ENCODE results near the gene PTPN13.

Gene PTPN13

DNA sequence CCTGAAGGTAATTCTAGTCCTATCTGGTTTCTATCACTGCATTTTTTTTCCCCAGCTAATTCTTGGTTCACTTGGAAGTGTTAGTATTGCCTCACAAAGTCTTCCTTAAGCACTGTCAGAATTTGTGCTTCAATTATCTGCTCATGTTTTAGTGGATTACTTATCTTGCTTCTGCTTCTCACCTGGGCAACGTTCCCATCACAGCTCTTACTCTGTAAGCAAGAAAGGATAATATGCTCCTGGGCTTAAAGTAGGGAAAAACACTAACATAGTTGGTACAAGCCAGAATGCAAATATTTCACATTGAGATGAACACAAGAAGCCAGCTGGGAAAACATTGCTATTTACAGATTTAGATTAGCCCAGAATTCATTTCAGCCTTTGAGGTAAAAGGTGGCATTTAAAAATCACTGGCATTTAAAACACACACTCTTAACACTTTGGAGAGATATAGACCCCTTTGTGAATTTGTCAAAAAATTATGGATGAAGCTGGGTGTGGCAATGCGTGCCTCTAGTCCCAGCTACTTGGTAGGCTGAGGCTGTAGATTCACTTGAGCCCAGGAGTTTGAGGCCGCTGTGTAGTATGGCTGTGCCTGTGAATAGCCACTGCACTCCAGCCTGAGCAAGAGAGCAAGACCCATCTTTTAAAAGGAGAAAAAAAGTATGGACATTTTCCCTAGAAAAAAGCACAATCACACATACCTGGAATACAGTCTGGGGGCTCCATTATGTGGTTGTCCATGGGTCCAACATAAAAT lies 6.6 kb upstream of the PTPN13 start:
- DNase-seq, result peak; percentile 29

DNA sequence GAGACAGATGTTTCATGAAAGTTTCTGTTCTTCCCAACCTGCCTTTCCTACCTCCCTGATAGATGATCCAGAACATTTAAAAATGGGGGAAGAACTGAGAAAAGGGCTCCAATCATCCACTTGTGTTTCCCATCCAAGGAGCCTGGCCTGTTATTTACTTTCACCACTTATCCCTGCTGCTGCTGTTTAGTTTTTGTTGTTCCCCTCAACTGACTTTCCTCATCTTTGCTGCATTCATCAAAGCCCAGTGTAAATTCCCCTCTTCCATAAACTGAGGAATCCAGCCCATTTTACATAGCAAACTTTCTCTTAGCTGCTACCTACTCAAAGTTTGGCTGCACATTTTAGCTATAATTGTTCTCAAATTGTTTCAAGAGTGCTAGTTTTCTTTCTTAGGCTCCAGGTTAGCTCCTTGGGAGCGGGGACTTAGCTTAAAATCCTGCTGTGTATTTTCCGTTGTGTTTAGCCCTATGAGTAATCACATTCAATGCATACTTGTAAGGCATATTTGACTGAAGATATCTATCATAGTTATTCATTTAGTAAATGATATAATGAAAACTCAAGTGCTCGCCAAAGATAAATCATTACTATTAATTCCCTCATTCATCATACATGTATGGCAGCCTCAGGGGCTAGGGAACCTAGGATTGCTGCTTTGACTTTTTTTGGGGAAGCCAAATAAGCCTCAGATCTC lies 1.4 kb upstream of the PTPN13 start:
- peak; percentile 41 for DNase-seq

DNA sequence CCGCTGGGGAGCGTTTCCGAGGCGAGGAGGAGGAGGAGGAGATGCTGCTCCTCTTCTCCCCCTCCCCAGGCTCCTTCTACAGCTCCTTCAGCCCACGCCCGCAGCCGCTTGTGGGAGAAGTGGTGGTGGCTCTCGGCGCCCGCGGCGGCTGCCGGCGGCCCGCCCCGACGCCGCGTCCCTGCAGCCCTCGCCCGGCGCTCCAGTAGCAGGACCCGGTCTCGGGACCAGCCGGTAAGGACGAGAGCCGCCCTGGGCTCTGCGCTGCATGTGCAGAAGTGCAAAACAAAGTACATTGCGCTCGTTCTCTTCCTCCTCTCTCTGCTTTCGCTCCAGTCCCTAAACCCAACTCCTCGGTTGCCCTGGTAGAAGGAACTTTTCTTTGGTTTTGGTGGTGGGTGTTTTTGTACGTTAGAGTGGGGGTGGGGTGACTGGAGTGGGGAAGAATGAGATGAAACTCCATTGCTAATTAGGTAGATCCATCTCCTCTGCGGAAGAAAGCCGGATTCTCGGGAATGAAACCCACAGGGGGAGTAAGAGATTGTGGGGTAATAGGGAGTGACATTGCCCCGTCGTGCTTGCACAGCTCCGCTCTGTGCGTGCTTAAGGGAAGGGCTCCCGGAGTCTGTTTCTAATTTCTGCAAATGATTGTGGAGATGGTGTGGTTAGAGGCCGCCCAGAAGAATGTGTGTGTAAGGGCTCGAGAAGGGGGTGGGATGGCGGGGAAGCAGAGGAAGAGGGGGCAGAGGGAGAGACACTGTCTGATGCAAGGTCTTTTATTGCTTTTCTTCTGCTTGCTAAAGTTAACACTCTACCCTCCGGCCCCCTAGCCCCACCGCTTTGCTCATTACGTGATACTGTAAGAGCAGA lies 677 bp downstream of the PTPN13 start:
- DNase-seq, result peak; percentile 76

DNA sequence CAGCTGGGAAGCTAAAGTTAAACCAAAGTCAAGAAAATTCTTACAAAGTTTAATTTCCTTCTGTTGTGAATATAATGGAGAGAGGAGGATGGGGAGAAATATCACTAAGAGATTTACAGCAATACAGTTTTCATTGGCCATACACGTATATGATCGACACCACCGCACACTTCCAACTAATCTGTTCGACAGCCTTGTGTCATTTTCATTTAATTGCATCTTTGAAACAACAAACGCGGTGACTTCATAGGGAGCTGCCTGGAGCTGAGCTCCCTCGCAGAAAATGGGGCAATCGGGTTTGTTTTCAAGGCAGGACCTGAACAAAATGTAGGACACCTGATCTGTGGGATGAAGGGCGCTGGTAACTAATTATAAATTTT lies 1.3 kb downstream of the PTPN13 start:
- peak; percentile 60 for DNase-seq

DNA sequence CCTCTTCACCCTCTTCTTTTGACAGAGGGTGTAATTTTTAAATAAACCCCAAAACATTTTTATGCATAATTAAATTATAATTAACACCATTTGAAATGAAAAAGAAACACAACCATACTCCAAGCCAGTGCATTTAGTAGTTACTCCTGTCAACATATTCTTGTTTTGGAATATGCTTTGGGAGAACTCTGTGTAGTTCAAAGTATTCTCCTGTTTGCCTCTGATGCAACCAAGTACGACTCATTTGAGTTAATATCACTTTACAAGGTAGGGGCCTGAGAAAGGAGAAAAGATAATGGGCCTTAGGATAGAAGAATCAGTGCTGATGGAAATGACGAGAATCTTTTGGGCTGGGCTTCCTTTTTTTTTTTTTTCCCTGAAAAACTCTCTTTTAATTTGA lies 2.7 kb downstream of the PTPN13 start:
- no peak for DNase-seq

DNA sequence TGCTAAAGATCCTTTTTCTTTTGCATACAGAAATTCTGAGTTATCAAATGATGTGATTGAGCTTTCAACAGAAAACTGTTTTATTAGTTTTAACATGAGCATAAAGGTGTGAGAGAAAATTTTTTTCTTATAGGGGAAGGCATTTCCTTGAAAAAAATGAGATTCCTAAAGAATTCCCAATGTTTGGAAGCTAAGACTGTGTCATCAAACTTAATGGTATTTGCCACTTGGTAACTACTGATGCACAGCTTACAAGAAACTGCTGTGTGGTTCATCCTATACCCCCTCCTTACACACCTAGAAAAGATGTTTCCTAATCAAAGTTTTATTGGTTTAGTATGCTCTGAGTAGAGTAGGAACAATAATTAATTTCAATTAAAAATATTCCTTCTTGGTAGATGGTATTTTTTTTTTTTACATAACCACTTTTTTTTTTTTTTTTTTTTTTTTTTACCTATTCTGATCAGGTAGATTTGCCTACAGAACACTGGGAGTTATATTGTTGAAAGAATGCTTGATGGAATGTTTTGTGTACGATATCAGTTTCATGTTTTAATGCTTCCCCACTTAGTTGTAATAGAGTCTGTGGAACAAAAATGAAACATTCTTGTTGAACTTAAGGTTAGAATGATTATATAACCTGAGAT lies 6.0 kb downstream of the PTPN13 start:
- DNase-seq, result peak; percentile 30

DNA sequence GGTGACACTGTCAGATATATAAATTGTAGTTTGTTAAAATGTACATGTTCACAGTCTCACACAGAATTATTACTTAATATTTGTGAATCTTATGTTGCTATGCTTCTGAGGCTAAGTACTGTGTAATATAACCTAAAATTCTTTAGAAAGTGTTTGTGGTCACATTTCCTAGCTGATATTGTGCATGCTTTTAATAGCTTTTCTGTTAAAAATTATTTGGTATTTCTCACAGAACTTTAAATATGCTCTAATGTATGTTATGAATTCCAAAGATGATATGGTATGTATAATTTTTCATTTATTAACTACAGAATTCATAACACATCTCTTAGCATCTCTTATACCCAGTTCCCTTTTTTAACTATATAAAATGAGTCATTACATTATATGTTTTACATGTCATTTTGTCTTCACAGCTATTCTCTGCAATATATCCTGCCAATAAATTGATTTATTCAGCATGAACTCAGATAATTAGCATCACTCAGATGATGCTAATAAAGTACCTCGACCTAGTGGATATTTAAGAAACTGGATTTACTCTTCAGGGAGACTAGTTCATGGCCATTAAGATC lies 9.3 kb downstream of the PTPN13 start:
- no peak for DNase-seq

DNA sequence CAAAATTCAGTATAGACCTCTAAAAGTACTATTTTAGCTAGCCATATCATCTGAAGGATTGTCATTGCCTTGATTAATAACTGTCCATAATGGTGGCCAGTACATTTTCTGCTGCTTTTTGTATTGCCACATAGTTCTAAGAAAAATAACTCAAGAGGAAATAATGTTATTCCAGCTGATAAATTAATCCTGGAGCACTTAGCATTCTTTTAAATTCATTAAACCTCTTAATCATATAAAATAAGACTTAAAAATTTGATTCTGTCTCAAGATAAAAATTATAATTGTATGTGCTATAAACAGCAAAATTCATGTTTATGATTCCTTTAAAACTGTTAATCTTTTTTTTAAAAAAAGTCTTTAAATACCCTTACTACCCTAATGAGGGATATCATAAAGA lies 12.7 kb downstream of the PTPN13 start:
- no peak for DNase-seq

DNA sequence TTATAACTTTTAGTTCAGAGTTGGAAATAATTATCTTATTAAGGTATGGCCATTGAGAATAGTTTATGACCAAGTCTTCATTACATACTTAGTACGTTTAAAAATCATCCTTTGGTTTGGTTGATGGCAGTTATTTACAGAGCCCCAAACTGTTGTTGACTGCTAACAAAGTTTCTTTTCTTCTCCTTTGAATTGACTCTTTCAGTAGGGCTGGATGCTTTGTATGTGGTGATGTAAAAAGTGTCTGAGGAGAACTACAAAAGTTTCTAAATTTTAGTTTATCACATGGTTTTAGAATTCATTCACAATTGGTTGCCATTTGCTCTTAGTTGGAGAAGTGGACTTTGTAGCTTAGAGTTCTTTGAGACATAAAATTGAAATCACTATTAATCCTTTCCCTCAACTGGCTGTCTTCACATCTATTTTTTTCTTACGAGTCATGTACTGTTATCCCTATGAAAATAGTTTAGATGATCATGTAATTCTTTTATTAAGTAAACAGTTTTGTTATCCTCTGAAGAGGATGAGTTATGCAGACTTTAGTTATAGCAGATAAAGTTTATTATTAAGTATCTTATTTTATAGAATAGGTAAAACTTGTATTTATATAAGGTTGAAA lies 14.8 kb downstream of the PTPN13 start:
- DNase-seq, result no peak

DNA sequence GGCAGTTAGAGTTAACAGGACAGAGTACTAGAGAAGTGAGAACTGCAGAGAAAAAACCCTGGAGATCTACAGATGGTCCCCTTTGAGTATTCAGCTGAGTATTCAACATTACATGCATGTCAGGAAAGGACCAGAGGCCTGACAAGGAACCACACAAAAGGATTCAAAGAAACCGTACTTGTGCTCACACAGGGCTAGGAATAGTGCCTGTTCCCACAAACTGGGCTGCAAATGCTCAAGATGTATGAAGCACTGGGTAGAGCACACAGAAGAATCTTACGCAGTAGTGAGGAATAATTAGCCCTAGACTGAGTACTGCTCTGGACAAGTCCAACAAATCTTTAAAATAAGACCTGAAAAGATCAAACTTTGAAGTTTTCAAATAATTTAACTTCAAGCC lies 17.6 kb downstream of the PTPN13 start:
- DNase-seq, result no peak

DNA sequence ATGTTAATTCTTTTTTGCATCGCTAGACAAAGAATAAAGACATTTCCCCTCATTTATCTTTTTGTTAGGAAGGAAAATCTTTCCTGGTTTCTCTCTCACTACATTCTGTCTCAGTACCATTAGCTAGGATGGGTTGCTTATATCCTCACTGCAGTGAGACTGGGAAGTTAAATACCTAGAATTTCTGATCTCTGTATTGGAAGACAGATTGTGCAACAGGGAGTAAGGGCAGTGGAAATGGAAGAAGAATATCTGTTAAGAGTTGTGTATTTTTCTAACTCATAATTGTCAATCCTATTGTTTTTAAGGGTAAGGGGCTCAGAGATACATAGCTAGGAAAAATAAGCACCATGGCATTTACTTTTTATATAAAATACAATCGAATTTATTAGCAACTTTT lies 19.6 kb downstream of the PTPN13 start:
- peak; percentile 18 for DNase-seq

DNA sequence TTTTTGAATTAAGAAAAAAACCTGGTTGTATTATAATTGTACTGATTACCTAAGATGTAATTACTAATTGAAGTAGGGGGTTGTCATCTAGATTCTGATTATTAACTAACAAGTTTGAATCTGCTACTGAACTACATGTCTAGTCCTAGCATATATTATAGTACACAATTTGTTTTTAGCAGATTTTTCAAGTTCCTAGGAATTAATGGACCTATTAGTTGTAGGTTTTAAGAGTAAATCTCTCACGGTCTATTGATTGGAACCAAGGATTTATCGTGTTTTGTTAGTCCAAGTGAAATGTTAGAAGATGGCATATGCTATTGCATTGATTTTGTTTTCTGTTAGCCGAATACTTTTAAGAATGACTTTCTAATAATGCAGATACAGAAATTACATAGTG lies 20.8 kb downstream of the PTPN13 start:
- peak; percentile 44 for DNase-seq

DNA sequence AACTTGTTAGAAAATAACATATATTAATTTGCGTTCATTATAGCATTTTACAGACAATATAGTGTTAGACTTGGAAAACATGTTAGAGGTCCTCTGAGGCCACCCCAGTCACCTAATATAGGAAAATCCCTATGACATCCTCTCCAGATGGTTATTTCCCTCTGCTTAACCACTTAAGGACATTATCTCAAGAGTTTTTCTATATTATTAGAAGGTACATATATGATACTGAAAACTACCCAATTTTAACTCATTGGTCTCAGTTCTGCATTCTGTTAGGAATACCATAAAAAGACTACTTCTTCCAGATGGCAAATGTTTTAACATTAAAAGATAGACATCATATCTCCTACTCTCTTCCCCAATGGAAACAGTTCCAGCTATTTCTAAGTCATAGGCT lies 21.4 kb downstream of the PTPN13 start:
- DNase-seq, result peak; percentile 87

DNA sequence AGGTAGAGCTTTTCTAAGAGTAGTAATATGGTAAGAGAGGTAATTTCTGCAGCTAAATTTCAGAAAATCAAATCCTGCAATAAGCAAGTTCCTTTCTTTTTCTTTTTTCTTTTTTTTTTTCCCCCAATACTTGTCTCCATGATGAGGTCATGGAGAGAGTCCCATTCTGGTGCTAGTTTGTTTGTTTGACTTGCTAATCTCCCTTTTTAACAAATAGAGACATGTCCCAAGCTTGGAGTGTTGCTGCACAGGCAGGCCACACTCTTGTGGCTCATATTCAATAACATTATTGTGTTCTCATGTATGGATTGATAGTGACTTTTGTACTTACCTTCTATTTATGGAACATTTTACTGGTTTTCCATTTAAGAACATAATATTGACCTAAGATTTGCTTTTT lies 25.5 kb downstream of the PTPN13 start:
- no peak for DNase-seq

DNA sequence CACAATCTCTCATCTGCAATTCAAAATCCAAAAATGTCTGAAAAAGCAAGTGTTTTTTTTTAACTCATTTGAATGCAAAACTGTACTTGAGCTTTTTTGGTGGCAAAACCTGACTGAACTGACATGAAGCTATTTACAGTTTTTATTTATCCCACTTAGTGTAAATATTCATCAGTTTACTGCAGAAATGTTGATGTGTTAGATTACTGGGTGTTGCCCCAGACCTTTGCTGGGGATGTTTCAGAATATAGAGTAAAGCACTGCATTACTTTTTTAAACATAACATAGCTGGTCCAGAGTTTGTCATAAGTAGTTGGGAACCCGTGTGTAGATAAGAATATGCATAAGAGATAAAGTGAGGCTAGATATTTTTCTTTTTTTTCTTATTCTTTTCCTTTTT lies 27.3 kb downstream of the PTPN13 start:
- no peak for DNase-seq

DNA sequence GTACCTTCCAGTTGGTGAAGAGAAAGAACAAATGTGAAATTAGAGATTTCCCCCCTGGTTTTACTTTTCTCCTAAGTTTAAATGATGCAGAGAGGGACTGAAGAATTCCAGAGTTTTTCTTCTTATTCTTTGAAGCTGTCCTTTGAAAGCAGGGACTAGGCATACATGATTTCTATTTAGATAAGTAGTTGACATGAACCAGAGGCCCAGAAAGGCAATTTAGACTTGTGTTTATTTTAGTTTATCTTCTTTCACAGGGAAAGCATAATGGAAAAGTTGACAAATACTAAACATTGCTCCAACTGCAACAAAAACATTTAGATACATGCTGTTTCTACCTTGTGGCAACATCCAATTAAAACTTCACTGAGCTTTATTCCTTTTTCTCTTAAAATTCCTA lies 32.0 kb downstream of the PTPN13 start:
- DNase-seq, result no peak

DNA sequence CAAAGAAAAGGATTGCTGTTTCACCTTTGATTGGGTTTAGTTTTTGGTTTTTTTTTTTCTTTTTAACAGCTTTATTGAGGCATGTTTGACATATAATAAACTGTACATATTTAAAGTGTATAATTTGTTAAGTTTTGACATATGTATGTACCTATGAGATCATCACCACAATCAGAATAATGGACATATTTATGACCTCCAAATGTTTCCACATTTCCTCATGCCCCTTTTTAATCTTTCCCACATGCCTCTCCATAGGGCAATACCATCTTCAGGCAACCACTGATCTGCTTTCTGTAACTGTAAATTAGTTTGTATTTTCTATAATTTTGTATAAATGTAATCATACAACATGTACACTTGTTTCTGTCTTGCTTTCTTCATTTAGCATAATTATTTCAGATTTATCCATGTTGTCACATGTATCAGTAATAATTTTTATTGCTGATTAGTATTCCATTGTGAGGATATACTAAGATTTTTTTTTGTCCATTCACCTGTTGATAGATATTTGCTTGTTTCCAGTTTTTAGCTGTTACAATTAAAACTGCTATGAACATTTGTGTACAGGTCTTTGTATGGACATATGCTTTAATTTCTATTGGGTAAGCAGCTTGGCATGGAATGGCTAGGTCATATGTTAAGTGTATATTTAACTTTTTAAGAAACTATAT lies 33.5 kb downstream of the PTPN13 start:
- no peak for DNase-seq

DNA sequence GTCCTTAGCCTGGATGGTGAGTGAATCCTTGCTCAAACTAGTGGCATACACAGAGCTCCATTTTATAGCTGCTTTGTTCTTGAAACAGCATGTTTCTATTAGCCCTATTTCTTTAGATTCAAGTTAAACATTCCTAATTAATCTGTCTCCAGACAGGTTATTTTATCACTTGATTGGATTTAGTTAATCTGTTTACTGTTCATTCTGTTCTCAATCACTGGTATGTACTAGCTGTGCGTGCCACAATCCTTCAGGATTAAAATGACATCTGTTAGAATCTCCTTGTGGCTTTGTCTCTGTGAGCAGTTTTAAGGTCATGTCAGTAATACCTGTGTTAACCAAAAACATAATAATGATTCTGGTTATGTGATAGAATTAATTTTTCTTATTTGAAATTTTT lies 36.5 kb downstream of the PTPN13 start:
- peak; percentile 97 for DNase-seq

DNA sequence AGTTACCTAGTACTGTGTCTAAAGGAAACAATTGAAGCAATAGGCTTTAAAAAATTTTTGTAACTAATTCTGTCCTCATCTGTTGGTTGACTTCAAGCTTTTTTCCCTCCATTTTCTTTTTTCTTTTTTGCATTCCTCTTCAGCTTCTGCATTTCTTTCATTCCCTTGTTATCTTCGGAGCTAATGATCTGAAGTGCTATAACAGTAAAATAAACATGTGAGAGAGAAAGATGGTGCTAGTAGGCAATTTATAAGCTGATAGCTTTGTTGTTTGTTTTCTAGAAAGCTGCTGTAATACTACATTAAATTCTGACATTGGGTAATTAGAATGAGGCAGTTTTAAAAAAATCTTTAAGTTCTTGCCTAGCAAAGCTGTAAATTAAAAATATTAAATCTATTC lies 37.1 kb downstream of the PTPN13 start:
- DNase-seq, result no peak

DNA sequence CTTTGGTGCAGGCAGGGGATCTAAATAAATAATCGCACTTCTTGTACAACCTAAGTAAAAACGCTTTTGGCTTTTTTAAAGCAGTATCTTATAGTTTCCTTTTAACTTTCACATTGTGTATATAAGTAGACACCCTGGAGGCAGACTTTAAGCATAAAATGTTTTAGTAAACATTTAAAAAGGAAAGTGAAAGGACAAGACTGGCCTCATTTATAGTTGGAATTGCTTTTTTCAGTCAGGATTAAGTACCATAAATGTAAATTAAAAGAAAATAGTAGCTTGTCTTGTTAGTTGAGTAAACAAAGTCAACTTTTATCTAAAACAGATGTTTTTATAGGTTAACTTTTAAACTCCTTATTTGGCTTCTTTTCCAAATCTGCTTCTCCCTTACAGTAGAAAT lies 39.7 kb downstream of the PTPN13 start:
- no peak for DNase-seq

DNA sequence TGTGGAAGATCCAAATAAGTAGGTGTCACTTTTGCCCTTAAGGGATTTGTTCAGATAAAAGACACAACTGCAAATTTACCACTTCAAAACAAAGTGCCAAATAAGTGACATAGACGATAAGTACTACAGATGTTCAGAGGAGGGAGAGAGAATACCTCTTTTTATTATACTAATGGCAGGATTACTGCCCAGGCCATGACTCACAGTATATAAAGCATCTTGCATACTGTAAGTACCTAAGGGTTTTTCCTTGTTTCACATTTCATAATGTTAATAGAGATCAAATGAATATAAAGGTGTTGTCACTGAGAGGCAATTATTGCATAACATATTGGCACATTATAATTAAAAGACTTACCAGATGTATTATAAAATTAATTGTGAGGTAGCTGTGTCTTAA lies 46.4 kb downstream of the PTPN13 start:
- peak; percentile 17 for DNase-seq

Measured in NCI-H82 (cell line).